Measurements from ENCODE around the gene MAST2. TPM values are rescaled to one million over a fixed set of nuclear protein-coding genes. Genes with fewer than 3 reads are reported as not detected.

The MAST2 gene
- total RNA-seq, 1 donor from 2014 or later = 61.0 TPM

DNA sequence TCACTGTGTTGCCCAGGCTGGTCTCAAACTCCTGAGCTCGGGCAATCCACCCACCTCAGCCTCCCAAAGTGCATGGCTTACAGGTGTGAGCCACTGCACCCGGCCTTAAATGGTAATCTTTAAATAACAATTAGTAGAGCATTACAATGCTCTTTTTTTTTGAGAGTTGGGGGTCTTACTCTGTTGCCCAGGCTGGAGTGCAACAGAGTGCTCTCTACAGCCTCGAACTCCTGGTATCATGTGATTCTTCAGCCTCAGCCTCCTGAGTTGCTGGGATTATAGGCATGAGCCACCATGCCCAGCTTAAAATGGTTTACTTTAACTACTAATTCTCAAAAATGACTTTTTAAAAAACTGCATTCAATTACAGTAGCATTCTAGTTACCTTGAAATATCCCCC is 276.8 kb downstream of the MAST2 start:
- Histone ChIP-seq H3K36me3 (no peaks in the 10 kb centered on the region), H3K4me3 (no peak overlapping the region), H3K4me1 (no peaks in the 10 kb centered on the region), H3K27ac (no peak overlapping the region), H3K27me3 (no peaks in the 10 kb centered on the region), H3K9me3 (no peaks in the 10 kb centered on the region)
- TF ChIP-seq, protein P1, sequence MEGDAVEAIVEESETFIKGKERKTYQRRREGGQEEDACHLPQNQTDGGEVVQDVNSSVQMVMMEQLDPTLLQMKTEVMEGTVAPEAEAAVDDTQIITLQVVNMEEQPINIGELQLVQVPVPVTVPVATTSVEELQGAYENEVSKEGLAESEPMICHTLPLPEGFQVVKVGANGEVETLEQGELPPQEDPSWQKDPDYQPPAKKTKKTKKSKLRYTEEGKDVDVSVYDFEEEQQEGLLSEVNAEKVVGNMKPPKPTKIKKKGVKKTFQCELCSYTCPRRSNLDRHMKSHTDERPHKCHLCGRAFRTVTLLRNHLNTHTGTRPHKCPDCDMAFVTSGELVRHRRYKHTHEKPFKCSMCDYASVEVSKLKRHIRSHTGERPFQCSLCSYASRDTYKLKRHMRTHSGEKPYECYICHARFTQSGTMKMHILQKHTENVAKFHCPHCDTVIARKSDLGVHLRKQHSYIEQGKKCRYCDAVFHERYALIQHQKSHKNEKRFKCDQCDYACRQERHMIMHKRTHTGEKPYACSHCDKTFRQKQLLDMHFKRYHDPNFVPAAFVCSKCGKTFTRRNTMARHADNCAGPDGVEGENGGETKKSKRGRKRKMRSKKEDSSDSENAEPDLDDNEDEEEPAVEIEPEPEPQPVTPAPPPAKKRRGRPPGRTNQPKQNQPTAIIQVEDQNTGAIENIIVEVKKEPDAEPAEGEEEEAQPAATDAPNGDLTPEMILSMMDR (IDR thresholded peaks at IDR 0.05) = no peak
- DNase-seq (ENCODE audit: low spot score in 2 of 2) = no peak
- intact Hi-C loops (cut with DNase I) = no loop called here

DNA sequence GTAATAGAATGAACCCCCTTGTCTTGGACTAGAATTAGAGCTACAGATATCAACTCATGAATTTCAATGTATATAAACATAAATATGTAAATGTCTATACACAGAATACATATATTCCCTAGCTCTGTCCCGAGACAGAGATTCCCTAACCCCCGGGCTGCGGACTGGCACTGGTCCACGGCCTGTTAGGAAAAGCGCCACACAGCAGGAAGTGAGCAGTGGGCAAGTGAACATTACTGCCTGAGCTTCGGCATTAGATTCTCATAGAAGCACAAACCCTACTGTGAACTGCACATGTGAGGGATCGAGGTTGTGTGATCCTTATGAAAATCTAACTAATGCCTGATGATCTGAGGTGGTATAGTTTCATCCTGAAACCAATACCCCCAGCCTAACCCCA is 277.8 kb downstream of the MAST2 start:
- Histone ChIP-seq H3K4me3 (no peak overlapping the region), H3K36me3 (no peaks in the 10 kb centered on the region), H3K27ac (no peak overlapping the region), H3K4me1 (no peaks in the 10 kb centered on the region), H3K9me3 (no peaks in the 10 kb centered on the region), H3K27me3 (no peaks in the 10 kb centered on the region)
- intact Hi-C loops (cut with DNase I) = no loop called here
- TF ChIP-seq, protein P1 (IDR thresholded peaks at IDR 0.05) = no peak
- DNase-seq (ENCODE audit: low spot score in 2 of 2) = no peak

DNA sequence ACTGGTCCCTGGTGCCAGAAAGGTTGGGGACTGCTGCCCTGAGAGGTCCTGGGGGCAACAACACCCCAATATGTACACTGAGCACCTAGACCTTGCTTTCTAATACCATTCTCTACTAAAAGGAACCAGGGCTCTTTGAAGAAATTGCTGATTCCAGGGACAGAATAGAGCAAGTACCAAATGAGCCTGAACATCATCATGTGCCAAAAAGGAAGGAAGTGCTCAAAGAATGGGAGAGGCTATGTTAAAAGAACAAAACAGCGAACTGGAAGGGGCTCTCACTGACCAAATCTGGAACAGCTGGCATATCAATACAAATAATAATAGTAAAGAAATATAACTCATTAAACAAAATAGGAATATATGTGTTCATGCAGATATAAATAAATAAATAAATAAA is 278.2 kb downstream of the MAST2 start:
- Histone ChIP-seq H3K27me3 (no peaks in the 10 kb centered on the region), H3K9me3 (no peaks in the 10 kb centered on the region), H3K4me3 (no peak overlapping the region), H3K4me1 (no peaks in the 10 kb centered on the region), H3K36me3 (no peaks in the 10 kb centered on the region), H3K27ac (no peak overlapping the region)
- TF ChIP-seq, protein P1 (IDR thresholded peaks at IDR 0.05) = no peak
- intact Hi-C loops (cut with DNase I) = no loop called here
- DNase-seq (ENCODE audit: low spot score in 2 of 2) = no peak

DNA sequence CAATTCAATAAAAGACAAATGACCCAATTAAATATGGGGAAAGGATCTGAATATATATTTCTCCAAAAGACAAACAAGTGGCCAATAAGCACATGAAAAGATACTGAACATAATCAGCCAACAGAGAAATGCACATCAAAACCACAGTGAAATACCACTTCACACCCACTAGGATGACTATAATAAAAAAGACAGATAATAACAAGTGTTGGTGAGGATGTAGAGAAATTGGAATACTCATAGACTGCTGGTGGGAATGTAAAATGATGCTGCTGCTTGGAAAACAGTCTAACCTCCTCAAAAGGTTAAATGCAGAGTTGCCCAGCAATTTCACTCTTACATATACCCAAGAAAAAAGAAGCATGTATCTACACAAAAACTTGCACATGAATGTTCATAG is 280.2 kb downstream of the MAST2 start:
- H3K4me3 ChIP-seq = no peak overlapping the region
- intact Hi-C loops (cut with DNase I) = no loop called here

DNA sequence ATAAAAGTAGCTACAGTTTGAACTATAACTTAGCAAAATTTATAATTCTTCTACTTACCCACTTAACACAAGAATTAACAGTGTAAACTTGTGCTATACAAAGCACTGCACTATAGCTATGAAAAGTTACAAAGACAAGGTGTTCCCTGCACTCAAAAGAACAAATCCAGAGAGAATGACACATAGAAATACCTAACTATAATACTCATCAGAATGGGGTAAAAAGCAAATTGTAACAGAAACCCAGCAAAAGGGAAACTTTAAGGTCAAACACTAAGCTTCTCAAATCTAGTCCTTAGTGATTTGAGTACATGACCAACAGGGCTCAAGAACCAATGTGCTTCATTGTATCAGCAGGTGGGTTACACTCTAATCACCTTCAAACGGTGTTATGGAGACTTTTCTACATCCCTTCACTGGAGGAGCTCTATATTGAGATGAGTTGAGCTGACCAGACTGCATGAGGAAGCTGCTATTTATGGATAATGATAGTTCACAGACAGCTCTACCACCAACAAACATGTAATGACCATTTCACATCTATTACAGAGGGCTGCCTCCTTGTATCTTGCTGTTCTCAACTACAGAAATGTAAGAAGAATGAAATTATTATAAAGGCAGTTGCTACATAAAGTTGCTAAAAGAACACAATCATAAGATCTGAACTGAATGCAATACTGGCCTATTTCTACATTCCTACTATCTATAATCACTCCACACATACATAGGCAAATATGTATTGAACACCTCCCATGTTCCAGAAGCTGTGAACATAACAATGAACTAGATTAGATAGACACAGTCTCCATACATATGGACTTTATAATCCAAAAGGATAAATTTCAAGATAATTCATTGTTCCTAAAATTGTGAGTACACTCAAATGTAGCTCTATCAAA is 281.4 kb downstream of the MAST2 start:
- H3K27ac ChIP-seq = no peak overlapping the region
- intact Hi-C loops (cut with DNase I) = no loop called here
- H3K9me3 ChIP-seq = no peaks in the 10 kb centered on the region
- TF ChIP-seq, protein P1 (IDR thresholded peaks at IDR 0.05) = no peak
- H3K4me1 ChIP-seq = no peaks in the 10 kb centered on the region
- no peak for DNase-seq (ENCODE audit: low spot score in 2 of 2)
- no peaks in the 10 kb centered on the region for H3K36me3 ChIP-seq
- H3K4me3 ChIP-seq = no peak overlapping the region
- H3K27me3 ChIP-seq = no peaks in the 10 kb centered on the region

More for the DNA sequence above, 280.2 kb downstream of the MAST2 start:
- Histone ChIP-seq H3K9me3 (no peaks in the 10 kb centered on the region), H3K27me3 (no peaks in the 10 kb centered on the region), H3K36me3 (no peaks in the 10 kb centered on the region), H3K4me1 (no peaks in the 10 kb centered on the region), H3K27ac (no peak overlapping the region)
- TF ChIP-seq, protein P1 (IDR thresholded peaks at IDR 0.05) = no peak
- no peak for DNase-seq (ENCODE audit: low spot score in 2 of 2)

Other genes starting within 250 kb of the MAST2 start
- 49.1 TPM for gene NASP, start 219.6 kb upstream of the MAST2 start, total RNA-seq
- gene CCDC17, start 179.6 kb upstream of the MAST2 start, total RNA-seq = not detected
- 161 TPM for gene GPBP1L1, start 117.1 kb upstream of the MAST2 start, total RNA-seq
- 8.3 TPM for gene TMEM69, start 115.4 kb upstream of the MAST2 start, total RNA-seq
- 5.5 TPM for gene IPP, start 53.0 kb upstream of the MAST2 start, total RNA-seq